SK-N-SH treated with all-trans-retinoic acid at 6 μM for 48 hours (cell line): ENCODE results near the gene BSN.

Experiments used
- ARNTL ChIP-seq: fragments of 450-650 bp; formaldehyde crosslinking; IDR thresholded peaks from 2 replicates; pipeline ENCODE4 v1.5.0; 2020; ENCODE audit warnings: low read depth, mild to moderate bottlenecking, moderate library complexity, borderline replicate concordance
- CSDC2 ChIP-seq: fragments of 250-450 bp; sonication (Bioruptor Pico); IDR thresholded peaks from 2 replicates; pipeline ENCODE4 v1.5.0; 2020; ENCODE audit warnings: mild to moderate bottlenecking, moderate library complexity
- SNAI2 ChIP-seq: fragments of 250-450 bp; sonication (Bioruptor Pico); IDR thresholded peaks from 2 replicates; pipeline ENCODE4 v1.5.0; 2020; ENCODE audit warnings: mild to moderate bottlenecking, moderate library complexity
- TCF4 ChIP-seq: fragments of 250-450 bp; sonication (Bioruptor Pico); IDR thresholded peaks from 2 replicates; pipeline ENCODE4 v1.8.0; 2021; ENCODE audit warnings: mild to moderate bottlenecking, moderate library complexity, borderline replicate concordance
- TOX ChIP-seq: fragments of 250-450 bp; sonication (Bioruptor Pico); IDR thresholded peaks from 2 replicates; pipeline ENCODE4 v1.8.0; 2021; ENCODE audit warnings: mild to moderate bottlenecking, moderate library complexity, borderline replicate concordance
- ZC3H10 ChIP-seq: fragments of 250-450 bp; sonication (Bioruptor Pico); IDR thresholded peaks from 2 replicates; pipeline ENCODE4 v1.5.1; 2021; ENCODE audit warnings: mild to moderate bottlenecking, moderate library complexity
- ZFP3 ChIP-seq: fragments of 250-450 bp; sonication (Bioruptor Pico); IDR thresholded peaks from 2 replicates; pipeline ENCODE4 v1.5.0; 2020; ENCODE audit warnings: mild to moderate bottlenecking, moderate library complexity
- ZNF8 ChIP-seq: fragments of 450-650 bp; formaldehyde crosslinking; IDR thresholded peaks from 2 replicates; pipeline ENCODE4 v1.5.0; 2020; ENCODE audit warnings: mild to moderate bottlenecking, moderate library complexity

- TF ChIP-seq ZNF8 (no peak), ZFP3 (CRISPR knock-in tag) (no peak), SNAI2 (CRISPR knock-in tag) (no peak), CSDC2 (CRISPR knock-in tag) (no peak), ARNTL (CRISPR knock-in tag) (no peak), ZC3H10 (no peak), TCF4 (no peak), TOX (CRISPR knock-in tag) (no peak)
These were observed 45.2 kb upstream of the BSN start for GRCh38 chr3:49509028-49509561.
